ENCODE results near the gene SNX5. TPM values are rescaled to one million over a fixed set of nuclear protein-coding genes. Genes with fewer than 3 reads are reported as not detected.

SNX5 gene
- total RNA-seq, 1 donor from 2014 or later = 133 TPM

DNA sequence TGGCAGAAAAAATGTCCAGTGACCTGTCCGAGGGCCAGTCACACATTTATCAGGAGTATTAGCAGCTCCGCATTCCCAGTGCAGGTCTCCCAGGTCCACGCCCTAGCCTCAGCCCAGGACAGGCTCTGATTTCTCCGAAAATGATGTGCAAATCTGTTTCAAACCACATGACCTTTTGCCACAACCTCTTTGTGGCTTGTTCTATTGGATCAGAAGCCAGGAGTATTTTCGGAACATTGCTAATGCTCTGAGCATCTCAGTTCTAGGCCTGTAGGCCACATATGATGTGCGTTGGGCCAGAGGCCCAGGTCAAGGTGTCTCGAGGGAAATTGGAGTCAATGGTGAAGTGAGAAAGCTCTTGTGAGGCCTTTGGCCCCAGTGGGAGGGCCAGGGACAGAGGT is 40.4 kb downstream of the SNX5 start:
- H3K27me3 Mint-ChIP-seq (ENCODE audit: low read depth) = no peaks in the 10 kb centered on the region
- DNase-seq (ENCODE audit: low spot score in 2 of 2, unreplicated experiment in 2 of 2) = no peak
- H3K4me3 Mint-ChIP-seq = no peak overlapping the region
- no peaks in the 10 kb centered on the region for H3K36me3 Mint-ChIP-seq
- no peaks in the 10 kb centered on the region for H3K9me3 Mint-ChIP-seq
- H3K4me1 Mint-ChIP-seq = peaks cover 28% of the 10 kb centered on the region
- no peak overlapping the region for H3K27ac Mint-ChIP-seq
- TF ChIP-seq, protein P1, sequence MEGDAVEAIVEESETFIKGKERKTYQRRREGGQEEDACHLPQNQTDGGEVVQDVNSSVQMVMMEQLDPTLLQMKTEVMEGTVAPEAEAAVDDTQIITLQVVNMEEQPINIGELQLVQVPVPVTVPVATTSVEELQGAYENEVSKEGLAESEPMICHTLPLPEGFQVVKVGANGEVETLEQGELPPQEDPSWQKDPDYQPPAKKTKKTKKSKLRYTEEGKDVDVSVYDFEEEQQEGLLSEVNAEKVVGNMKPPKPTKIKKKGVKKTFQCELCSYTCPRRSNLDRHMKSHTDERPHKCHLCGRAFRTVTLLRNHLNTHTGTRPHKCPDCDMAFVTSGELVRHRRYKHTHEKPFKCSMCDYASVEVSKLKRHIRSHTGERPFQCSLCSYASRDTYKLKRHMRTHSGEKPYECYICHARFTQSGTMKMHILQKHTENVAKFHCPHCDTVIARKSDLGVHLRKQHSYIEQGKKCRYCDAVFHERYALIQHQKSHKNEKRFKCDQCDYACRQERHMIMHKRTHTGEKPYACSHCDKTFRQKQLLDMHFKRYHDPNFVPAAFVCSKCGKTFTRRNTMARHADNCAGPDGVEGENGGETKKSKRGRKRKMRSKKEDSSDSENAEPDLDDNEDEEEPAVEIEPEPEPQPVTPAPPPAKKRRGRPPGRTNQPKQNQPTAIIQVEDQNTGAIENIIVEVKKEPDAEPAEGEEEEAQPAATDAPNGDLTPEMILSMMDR (IDR thresholded peaks at IDR 0.05; ENCODE audit: unreplicated experiment) = no peak

DNA sequence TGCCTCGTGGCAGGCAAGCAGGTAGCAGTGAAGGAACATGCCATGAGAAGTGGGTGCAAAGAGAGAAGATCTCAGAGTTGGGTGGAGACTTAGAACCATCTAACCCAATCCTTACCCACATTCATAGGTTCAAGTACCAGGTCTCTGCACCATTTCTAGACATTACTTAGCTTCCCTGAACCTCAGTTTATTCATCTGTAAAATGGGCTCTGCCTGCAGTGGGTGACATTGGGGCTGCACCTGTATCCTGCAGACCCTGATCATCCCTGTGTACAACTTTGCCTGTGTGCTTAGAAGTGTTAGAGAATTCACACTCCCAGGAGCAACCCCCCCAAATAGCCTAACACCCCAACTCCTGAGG is 42.7 kb downstream of the SNX5 start:
- Mint-ChIP-seq H3K4me1 (peaks cover 29% of the 10 kb centered on the region), H3K4me3 (no peak overlapping the region)
- TF ChIP-seq, protein P1 (IDR thresholded peaks at IDR 0.05; ENCODE audit: unreplicated experiment) = no peak

DNA sequence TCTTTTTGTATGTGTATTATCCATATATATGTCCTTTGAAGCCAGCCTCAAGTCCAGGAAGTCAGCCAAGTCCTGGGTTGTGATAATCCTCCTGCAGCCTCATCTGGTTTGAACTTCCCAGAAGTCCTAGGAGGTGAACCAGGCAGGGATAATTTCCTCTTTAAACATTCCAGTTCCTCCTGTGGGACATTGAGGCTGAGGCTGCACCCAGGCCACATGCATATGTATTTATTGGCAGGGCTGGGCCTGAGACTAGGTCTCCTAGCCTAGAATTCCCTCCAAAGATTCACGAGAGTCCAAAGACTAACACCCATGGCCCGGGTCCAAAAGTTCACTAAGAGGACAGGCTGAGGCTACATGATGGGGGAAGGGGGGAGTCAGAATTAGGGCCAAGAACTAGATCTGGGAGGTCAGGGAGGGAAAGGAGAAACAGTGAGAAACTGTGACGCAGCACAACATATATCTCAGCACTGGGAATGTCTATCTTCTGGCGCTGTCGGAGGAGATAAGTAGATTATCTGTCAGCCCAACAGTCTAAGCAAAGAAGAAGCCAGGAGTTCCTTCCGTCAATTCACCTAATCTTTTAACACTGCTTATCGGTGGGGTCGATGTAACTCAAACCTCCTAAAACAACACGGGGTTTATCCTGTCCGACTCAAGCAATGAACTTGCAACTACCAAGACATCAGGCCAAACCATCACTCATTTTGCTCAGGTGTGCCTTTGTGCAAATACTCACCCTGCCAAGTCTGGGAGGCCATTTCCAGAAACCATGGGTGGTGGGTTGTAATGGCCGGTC is 43.3 kb downstream of the SNX5 start:
- no peaks in the 10 kb centered on the region for H3K36me3 Mint-ChIP-seq
- no peak for DNase-seq (ENCODE audit: low spot score in 2 of 2, unreplicated experiment in 2 of 2)
- peak overlapping the region; percentile 23 for H3K27ac Mint-ChIP-seq
- no peaks in the 10 kb centered on the region for H3K27me3 Mint-ChIP-seq (ENCODE audit: low read depth)
- H3K4me1 Mint-ChIP-seq = peaks cover 29% of the 10 kb centered on the region
- no peak overlapping the region for H3K4me3 Mint-ChIP-seq
- TF ChIP-seq, protein P1 (IDR thresholded peaks at IDR 0.05; ENCODE audit: unreplicated experiment) = no peak
- H3K9me3 Mint-ChIP-seq = no peaks in the 10 kb centered on the region

More for the DNA sequence above, 42.7 kb downstream of the SNX5 start:
- Mint-ChIP-seq H3K27ac (no peak overlapping the region), H3K36me3 (no peaks in the 10 kb centered on the region), H3K9me3 (no peaks in the 10 kb centered on the region), H3K27me3 (ENCODE audit: low read depth) (no peaks in the 10 kb centered on the region)
- DNase-seq (ENCODE audit: low spot score in 2 of 2, unreplicated experiment in 2 of 2) = no peak

DNA sequence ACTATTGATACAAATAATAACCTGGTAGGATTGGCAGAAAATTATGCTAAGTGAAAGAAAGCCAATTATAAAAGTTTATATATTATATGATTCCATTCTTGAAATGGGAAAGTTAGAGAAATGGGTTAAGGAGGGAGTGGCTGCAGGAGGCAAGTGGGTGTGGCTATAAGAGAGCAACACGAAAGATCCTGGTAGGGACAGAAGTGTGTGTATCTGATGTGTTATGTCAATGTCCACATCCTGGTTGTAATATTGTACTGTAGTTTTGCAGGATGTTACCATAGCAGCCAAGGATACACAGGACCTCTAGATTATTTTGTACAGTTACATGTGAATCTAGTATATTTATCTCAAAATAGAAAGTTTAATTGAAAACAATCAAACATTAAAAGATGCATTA is 46.8 kb downstream of the SNX5 start:
- H3K4me3 Mint-ChIP-seq = no peak overlapping the region
- H3K27me3 Mint-ChIP-seq (ENCODE audit: low read depth) = no peaks in the 10 kb centered on the region

DNA sequence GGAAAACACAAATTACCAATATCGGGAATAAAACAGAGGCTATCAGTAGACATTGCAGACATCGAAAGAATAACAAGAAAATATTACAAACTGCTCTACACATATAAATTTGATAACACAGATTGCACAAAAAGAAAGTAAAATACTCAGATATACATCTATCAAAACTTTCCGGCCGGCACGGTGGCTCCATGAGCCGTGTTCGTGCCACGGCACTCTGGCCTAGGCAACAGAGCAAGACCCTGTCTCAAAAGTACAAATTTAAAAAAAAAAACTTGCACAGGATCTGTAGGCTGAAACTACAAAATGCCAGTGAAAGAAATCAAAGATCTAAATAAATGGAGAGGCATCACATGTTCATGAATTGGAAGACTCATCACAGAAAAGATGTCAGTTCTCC is 49.4 kb downstream of the SNX5 start:
- H3K4me1 Mint-ChIP-seq = peaks cover 9% of the 10 kb centered on the region
- no peak for DNase-seq (ENCODE audit: low spot score in 2 of 2, unreplicated experiment in 2 of 2)
- no peak overlapping the region for H3K27ac Mint-ChIP-seq
- no peaks in the 10 kb centered on the region for H3K9me3 Mint-ChIP-seq
- no peaks in the 10 kb centered on the region for H3K27me3 Mint-ChIP-seq (ENCODE audit: low read depth)
- no peaks in the 10 kb centered on the region for H3K36me3 Mint-ChIP-seq
- TF ChIP-seq, protein P1 (IDR thresholded peaks at IDR 0.05; ENCODE audit: unreplicated experiment) = no peak
- H3K4me3 Mint-ChIP-seq = no peak overlapping the region

More for the DNA sequence above, 46.8 kb downstream of the SNX5 start:
- Mint-ChIP-seq H3K36me3 (no peaks in the 10 kb centered on the region), H3K27ac (no peak overlapping the region), H3K9me3 (no peaks in the 10 kb centered on the region), H3K4me1 (peaks cover 21% of the 10 kb centered on the region)
- TF ChIP-seq, protein P1 (IDR thresholded peaks at IDR 0.05; ENCODE audit: unreplicated experiment) = no peak
- no peak for DNase-seq (ENCODE audit: low spot score in 2 of 2, unreplicated experiment in 2 of 2)

All from mesothelial cell of epicardium (in vitro differentiated cells).